Gastrocnemius medialis (tissue), 4 donors: ENCODE results near the gene PRPF18. TPM values are rescaled to one million over a fixed set of nuclear protein-coding genes. Genes with fewer than 3 reads are reported as not detected.

ENCODE experiments used
- ATAC-seq, 2 donors: fragments of 150-250 bp; one replicate each; pipeline ENCODE4 v1.9.1; 2016
- DNase-seq, 2 donors: peaks; one replicate each; pipeline ENCODE4 v3.0.0-alpha.2; 2019
- H3K27ac ChIP-seq, 4 donors: fragments of 200-600 bp; sonication (generic); 1 replicate in 1 of 4; 2 replicates in 3 of 4; pipeline ENCODE4 v1.5.1; 2016 to 2018; ENCODE audit warnings: mild to moderate bottlenecking in 2 of 4, moderate library complexity in 1 of 4
- H3K27me3 ChIP-seq, 3 donors: fragments of 200-600 bp; sonication (generic) in 2 of 3; 1 replicate in 1 of 3; 2 replicates in 2 of 3; pipeline versions ENCODE4 v1.5.1 to v1.6.0; 2016 to 2019; ENCODE audit warnings: mild to moderate bottlenecking in 1 of 3, moderate library complexity in 1 of 3
- H3K36me3 ChIP-seq, 2 donors: fragments of 200-600 bp; sonication (generic) in 1 of 2; one replicate each; pipeline ENCODE4 v1.5.1; 2017 to 2018
- H3K4me1 ChIP-seq, 2 donors: fragments of 200-600 bp; sonication (generic) in 1 of 2; one replicate each; pipeline ENCODE4 v1.5.1; 2016 to 2017; ENCODE audit warnings: mild to moderate bottlenecking in 2 of 2
- H3K4me3 ChIP-seq, 4 donors: fragments of 200-600 bp; sonication (generic) in 3 of 4; 1 replicate in 1 of 4; 2 replicates in 3 of 4; pipeline ENCODE4 v1.5.1; 2016 to 2019; ENCODE audit warnings: mild to moderate bottlenecking in 2 of 4
- H3K9me3 ChIP-seq, 3 donors: fragments of 200-600 bp; sonication (generic) in 2 of 3; 1 replicate in 1 of 3; 2 replicates in 2 of 3; pipeline ENCODE4 v1.5.1; 2016 to 2019
- POLR2A ChIP-seq, 2 donors: fragments of 450-650 bp; IDR thresholded peaks; one replicate each; pipeline ENCODE4 v1.6.1; 2017; ENCODE audit warnings: antibody characterized with exemption in 2 of 2, mild to moderate bottlenecking in 2 of 2, moderate library complexity in 2 of 2
- in situ Hi-C, 4 donors: fragments of 200-750 bp; cut with MboI; loops; one replicate each; pipeline versions ENCODE4 v1.15.0 to v1.8.0; 2017; ENCODE audit warnings: low sequenced_read_pairs in 4 of 4
- intact Hi-C: fragments of 100-400 bp; cut with DNase I; formaldehyde crosslinking; loops from one replicate; pipeline ENCODE4 v1.15.1; 2023; ENCODE audit warnings: low total_unique reads
- total RNA-seq, 4 donors: library from RNA; depleted of rRNA; stranded (reverse); fragments of >200 nt; gene quantifications; one replicate each; pipeline versions ENCODE4 v1.1.0 to v1.2.3, GENCODE V29; 2016
- TF ChIP-seq, protein P1 (sequence below), 5 experiments: fragments of 450-650 bp in 3 of 5; fragments of 200-600 bp in 2 of 5; sonication (generic) in 2 of 5; IDR thresholded peaks in 4 of 5; conservative IDR thresholded peaks in 1 of 5; 1 replicate in 4 of 5; 2 replicates in 1 of 5; pipeline ENCODE4 v1.5.1; 2016 to 2019; ENCODE audit warnings: antibody characterized with exemption in 5 of 5, mild to moderate bottlenecking in 3 of 5, moderate library complexity in 3 of 5

The PRPF18 gene
- total RNA-seq, 4 donors from 2014 or later = 21.3 to 35.4 (median 28.1) TPM

DNA sequence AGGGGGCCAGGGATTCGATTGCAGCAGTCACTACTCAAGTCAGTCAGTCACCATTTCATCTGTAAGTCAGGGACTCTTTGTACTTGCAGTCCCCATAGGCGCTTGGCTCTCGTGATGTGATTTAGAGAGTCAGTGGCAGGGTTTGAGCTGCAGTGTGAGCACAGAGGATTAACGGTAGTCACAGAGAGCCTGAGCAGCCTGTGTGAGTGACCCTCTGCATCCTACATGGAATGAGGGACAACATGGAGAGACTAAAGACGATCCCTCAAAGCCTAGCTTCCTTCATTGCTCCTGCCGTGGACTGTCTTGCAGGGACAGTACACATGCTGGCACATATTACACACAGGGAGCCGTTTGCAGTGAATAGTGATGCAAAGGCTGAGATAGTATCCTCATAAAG lies 56.3 kb downstream of the PRPF18 start:
- Histone ChIP-seq H3K27me3 (no peaks in the 10 kb centered on the region), H3K4me3 (no peak overlapping the region), H3K36me3 (peaks cover 0 to 41% of the 10 kb centered on the region in 2 donors), H3K9me3 (no peaks in the 10 kb centered on the region), H3K27ac (no peak overlapping the region), H3K4me1 (no peaks in the 10 kb centered on the region)
- intact Hi-C loops = no loop called here
- ATAC-seq = no peak
- TF ChIP-seq, protein P1, sequence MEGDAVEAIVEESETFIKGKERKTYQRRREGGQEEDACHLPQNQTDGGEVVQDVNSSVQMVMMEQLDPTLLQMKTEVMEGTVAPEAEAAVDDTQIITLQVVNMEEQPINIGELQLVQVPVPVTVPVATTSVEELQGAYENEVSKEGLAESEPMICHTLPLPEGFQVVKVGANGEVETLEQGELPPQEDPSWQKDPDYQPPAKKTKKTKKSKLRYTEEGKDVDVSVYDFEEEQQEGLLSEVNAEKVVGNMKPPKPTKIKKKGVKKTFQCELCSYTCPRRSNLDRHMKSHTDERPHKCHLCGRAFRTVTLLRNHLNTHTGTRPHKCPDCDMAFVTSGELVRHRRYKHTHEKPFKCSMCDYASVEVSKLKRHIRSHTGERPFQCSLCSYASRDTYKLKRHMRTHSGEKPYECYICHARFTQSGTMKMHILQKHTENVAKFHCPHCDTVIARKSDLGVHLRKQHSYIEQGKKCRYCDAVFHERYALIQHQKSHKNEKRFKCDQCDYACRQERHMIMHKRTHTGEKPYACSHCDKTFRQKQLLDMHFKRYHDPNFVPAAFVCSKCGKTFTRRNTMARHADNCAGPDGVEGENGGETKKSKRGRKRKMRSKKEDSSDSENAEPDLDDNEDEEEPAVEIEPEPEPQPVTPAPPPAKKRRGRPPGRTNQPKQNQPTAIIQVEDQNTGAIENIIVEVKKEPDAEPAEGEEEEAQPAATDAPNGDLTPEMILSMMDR (IDR thresholded peaks at IDR 0.05 in 4 of 5, conservative IDR thresholded peaks at IDR 0.05 in 1 of 5) = no peak
- no peak for TF ChIP-seq POLR2A (IDR thresholded peaks at IDR 0.05)
- in situ Hi-C loops = no loop called here
- DNase-seq = no peak

DNA sequence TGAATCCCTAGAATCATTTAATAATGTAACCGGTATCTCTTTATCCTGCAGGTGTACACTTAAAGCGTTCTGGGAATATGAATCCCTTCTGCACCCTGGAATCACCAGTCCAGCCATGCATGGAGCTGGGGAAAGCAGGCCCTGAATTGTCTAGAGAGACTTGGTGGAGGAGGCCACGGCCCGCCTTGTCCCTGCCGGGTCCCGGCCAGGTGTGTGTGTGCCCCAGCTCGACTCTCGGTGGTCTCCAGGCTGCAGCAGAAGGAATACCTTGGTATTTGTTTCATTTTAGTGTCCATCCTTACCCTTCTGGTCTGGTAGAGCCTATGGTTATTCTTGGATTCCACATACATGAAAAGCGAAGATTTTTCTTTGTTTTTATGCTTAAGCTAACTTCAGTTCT lies 58.1 kb downstream of the PRPF18 start:
- Histone ChIP-seq H3K4me1 (no peaks in the 10 kb centered on the region), H3K36me3 (peaks cover 0 to 43% of the 10 kb centered on the region in 2 donors), H3K9me3 (no peaks in the 10 kb centered on the region), H3K27me3 (no peaks in the 10 kb centered on the region), H3K27ac (no peak overlapping the region), H3K4me3 (no peak overlapping the region)
- DNase-seq (no peak), ATAC-seq (no peak)
- intact Hi-C loops = no loop called here
- in situ Hi-C loops = no loop called here
- TF ChIP-seq, protein P1 (IDR thresholded peaks at IDR 0.05 in 4 of 5, conservative IDR thresholded peaks at IDR 0.05 in 1 of 5) = no peak

DNA sequence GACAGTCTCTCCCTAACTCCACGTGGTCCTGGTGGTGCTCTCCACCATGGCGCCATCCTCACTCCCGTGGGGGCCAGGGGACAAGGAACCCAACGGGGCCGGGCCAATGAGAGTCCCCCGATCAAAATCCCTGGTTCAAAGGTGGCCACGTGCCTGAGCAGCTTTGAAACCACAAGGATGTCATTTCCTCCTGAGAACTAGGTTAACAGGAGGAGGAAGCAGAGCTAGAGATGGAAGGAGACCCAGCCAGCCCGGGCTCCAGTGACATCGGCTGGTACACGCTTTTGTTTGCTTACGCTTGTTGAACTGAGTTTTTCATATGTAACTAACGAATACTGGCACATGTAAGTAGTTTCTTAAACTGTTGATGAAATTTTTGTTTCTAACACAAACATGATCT lies 61.7 kb downstream of the PRPF18 start:
- Histone ChIP-seq H3K4me1 (no peaks in the 10 kb centered on the region), H3K4me3 (no peak overlapping the region), H3K27me3 (no peaks in the 10 kb centered on the region), H3K9me3 (no peaks in the 10 kb centered on the region), H3K36me3 (peaks cover 0 to 43% of the 10 kb centered on the region in 2 donors), H3K27ac (no peak overlapping the region)
- DNase-seq (no peak), ATAC-seq (no peak)
- in situ Hi-C loops = no loop called here
- TF ChIP-seq, protein P1 (IDR thresholded peaks at IDR 0.05 in 4 of 5, conservative IDR thresholded peaks at IDR 0.05 in 1 of 5) = no peak
- TF ChIP-seq POLR2A (IDR thresholded peaks at IDR 0.05) = no peak
- intact Hi-C loops = no loop called here

DNA sequence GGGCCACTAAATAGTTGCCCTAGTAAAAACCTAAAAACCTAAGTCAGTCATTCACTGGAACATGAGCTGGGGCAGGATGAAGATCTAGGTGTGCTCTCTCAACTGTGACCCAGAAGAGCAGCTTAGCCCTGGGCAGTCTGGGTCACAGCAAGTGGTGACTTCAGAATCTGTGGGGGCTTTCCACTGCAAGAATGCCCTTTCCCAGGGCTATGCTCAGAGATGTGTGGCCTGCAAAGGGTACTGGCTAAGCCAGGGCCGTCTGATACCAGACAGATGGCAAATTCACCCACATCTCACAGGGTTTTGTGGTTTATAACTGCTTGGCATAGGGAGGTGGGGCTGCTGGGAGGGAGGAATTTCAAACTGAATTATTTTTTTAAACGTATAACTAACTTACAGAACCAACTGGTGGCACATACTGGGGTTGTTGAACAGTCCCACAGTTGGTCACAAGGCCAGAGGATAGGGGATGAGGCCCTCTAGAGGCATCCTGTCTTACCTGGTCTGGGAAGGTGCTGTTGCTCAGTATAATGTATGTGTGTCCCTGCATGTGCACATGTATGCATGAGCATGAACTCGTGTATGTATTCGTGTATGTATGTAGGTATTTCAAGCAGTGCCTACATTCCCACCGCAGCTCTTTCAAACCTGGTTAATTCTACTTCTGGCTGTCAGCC lies 63.2 kb downstream of the PRPF18 start:
- Histone ChIP-seq H3K36me3 (peaks cover 0 to 37% of the 10 kb centered on the region in 2 donors), H3K9me3 (no peaks in the 10 kb centered on the region), H3K4me3 (no peak overlapping the region), H3K27me3 (no peaks in the 10 kb centered on the region), H3K27ac (no peak overlapping the region), H3K4me1 (no peaks in the 10 kb centered on the region)
- ATAC-seq (no peak), DNase-seq (no peak)
- intact Hi-C loops = no loop called here
- in situ Hi-C loops = loop anchor here in 2 of 4 donors (5.0 to 25.0 kb wide), 3 partner anchors 125 to 312 kb away; no protein-coding TSS in a partner anchor
- no peak for TF ChIP-seq POLR2A (IDR thresholded peaks at IDR 0.05)
- TF ChIP-seq, protein P1 (IDR thresholded peaks at IDR 0.05 in 4 of 5, conservative IDR thresholded peaks at IDR 0.05 in 1 of 5) = no peak
